Renal pelvis (tissue), 4 donors: ENCODE results near the gene FTL. TPM values are rescaled to one million over a fixed set of nuclear protein-coding genes. Genes with fewer than 3 reads are reported as not detected.

Source experiments
- DNase-seq: peaks from one replicate; pipeline ENCODE4 v3.0.0-alpha.2; 2013
- polyA plus RNA-seq, 3 donors: library from polyadenylated mRNA; unstranded; fragments of 120-200 nt; gene quantifications; one replicate each; pipeline ENCODE4 v1.2.1, GENCODE V29; 2013; ENCODE audit not compliant: insufficient read length in 3 of 3

FTL gene
- polyA plus RNA-seq, 3 donors: 2,476 to 3,205 (median 2,712) TPM

GRCh38 chr19:48935864-48936263, 29.2 kb upstream of the FTL start:
- DNase-seq: no peak

GRCh38 chr19:48938256-48938655, 26.9 kb upstream of the FTL start:
- no peak for DNase-seq

GRCh38 chr19:48940902-48941301, 24.2 kb upstream of the FTL start:
- DNase-seq: no peak

- DNase-seq: no peak
Observed at GRCh38 chr19:48943081-48943480, 22.0 kb upstream of the FTL start.

GRCh38 chr19:48945415-48945814, 19.7 kb upstream of the FTL start:
- no peak for DNase-seq

GRCh38 chr19:48945817-48946216, 19.3 kb upstream of the FTL start:
- DNase-seq: no peak

GRCh38 chr19:48946463-48947257, 18.4 kb upstream of the FTL start:
- no peak for DNase-seq

GRCh38 chr19:48947258-48947542, 17.9 kb upstream of the FTL start:
- no peak for DNase-seq

GRCh38 chr19:48950159-48950558, 14.9 kb upstream of the FTL start:
- no peak for DNase-seq

- DNase-seq: no peak
Observed at GRCh38 chr19:48950830-48951519, 14.1 kb upstream of the FTL start.

GRCh38 chr19:48953141-48953540, 12.0 kb upstream of the FTL start:
- DNase-seq: no peak

GRCh38 chr19:48953990-48954594, 11.0 kb upstream of the FTL start:
- DNase-seq: no peak

- peak; percentile 95 for DNase-seq
Observed at GRCh38 chr19:48954595-48955307, 10.4 kb upstream of the FTL start, which contains the start of gene BAX. Gene BAX (plus strand): TSS chr19:48954875. CDS start chr19:48954929, 54 bp downstream.

GRCh38 chr19:48955308-48955958, 9.7 kb upstream of the FTL start:
- no peak for DNase-seq

- no peak for DNase-seq
Observed at GRCh38 chr19:48958006-48958405, 7.1 kb upstream of the FTL start.

GRCh38 chr19:48959341-48960239, 5.5 kb upstream of the FTL start:
- DNase-seq: no peak

GRCh38 chr19:48961051-48961649, 4.0 kb upstream of the FTL start:
- DNase-seq: no peak

- no peak for DNase-seq
Observed at GRCh38 chr19:48961673-48962028, 3.5 kb upstream of the FTL start.

- no peak for DNase-seq
Observed at GRCh38 chr19:48962029-48962848, 2.9 kb upstream of the FTL start.

GRCh38 chr19:48962849-48963165, 2.3 kb upstream of the FTL start:
- DNase-seq: no peak
